Fibroblast of gingiva (primary cell): Measurements from ENCODE around the gene TBC1D16.

Experiments used
- DNase-seq: peaks from one replicate; pipeline ENCODE4 v3.0.0-alpha.2; 2011; ENCODE audit warnings: low read depth

TBC1D16 gene

GRCh38 chr17:79949656-79950209 lies 85.9 kb downstream of the TBC1D16 start:
- no peak for DNase-seq

GRCh38 chr17:79948945-79949655 lies 86.6 kb downstream of the TBC1D16 start:
- DNase-seq: no peak

DNA sequence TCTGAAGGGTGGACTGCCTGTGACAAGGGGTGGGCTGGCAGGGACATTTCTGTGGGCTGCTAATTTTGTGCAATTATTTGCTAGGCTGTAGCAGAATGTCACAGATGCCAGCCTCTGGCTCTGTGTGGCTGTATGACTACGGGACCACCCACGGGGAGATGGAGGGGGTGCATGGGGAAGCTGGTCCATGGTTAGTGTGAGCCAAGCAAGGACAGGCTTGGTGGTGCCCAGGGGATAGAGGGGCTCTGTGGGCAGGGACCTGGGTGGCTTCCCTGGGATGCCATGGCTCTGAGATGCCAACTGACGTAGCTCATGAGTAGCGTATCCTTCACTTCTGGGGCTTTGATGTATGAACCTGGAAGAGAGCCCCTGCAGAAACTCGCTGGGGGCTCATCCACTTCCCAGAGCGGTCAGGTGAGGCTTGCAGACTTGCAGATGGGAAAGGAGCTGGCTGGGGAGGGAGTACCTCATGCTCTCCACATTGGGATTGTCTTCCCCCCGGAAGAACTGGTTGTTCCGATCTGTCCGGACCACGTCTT lies 87.2 kb downstream of the TBC1D16 start:
- no peak for DNase-seq

GRCh38 chr17:79947351-79948031 lies 88.2 kb downstream of the TBC1D16 start:
- DNase-seq: no peak

- DNase-seq: no peak
Measured at GRCh38 chr17:79946352-79947231, 89.1 kb downstream of the TBC1D16 start.

- DNase-seq: no peak
Measured at GRCh38 chr17:79945591-79946255, 89.9 kb downstream of the TBC1D16 start.

GRCh38 chr17:79944821-79945391 lies 90.8 kb downstream of the TBC1D16 start:
- no peak for DNase-seq

DNA sequence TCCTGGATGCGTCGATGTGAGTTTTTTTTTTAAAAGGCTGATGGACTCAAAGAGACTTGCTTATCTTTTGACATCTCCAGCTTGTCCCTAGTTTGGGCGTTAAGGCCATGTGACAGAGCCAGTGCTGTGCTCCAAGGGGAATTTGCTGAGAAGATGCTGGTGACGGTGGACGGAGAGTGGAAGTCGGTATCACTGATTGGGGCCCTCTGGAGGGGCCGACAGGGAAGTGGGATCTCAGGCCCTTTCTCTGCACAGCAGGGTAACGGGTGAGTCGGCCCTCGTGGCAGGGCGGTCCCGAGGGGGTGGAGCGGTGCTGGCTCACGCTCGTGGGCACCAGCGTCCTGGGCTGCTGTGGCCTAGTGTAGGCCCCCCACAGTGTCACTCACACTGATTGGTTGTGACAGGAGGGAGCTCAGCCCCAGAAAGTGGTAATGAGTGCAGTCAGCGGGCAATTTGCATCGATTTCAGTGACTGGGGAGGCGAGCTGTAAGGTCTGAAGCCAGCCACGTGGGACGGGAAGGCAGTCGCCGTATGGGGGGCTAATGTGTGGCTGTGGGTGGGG lies 91.3 kb downstream of the TBC1D16 start:
- DNase-seq: no peak

GRCh38 chr17:79943347-79944241 lies 92.1 kb downstream of the TBC1D16 start:
- DNase-seq: no peak

DNA sequence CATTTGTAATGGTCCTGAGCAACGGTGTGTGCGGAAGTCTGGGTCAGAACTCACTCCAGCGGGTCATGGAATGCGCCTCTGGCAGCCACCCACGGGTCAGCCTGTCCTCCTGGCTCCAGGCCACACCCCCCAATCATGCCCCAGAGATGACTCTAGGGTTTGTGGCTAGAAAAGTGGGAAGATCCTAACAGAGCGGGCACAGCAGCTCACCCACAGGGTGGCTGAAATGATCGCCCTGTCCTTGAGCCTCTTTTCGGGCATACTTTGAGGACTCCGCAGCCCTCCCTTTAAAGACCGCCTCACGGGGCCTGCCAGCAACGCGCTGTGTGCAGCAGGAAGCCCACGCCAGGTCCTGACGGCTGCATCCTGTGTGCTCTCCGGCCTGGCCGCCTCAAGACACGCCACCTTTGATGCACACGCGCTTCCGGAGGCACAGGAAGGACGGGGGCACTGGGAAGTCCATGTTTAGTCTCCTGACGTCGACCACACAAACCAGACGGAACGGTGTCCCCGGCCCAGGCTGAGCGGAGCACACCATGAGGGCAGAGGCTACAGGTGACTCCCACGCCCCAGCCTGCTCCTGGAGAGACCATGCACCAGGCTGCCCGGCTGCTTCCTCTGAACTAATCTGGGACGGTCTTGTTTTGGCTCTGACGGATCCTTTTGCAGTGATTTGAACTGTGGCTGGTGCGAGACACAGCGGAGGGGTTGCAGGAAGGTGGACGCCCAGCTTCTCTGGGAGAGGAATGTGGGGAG lies 92.9 kb downstream of the TBC1D16 start:
- DNase-seq: no peak

DNA sequence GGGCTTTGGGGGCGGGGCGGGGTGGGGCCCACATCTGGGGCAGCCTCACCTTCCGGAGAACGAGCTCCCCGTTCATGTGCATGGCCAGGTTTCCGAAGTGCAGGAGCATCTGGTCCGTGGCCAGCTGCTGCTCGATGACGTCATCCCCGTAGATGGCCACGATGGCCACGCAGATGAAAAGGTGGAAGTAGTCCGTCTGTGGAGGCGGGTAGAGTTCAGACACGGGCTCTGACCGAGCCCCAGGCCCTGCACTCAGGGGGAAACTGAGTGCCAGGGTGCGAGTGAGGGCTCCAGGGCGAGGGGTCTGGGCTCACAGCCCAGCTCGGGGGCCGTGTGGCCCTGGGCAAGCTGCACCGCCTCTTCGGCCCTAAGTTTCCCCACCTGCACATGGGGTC lies 93.7 kb downstream of the TBC1D16 start:
- DNase-seq: no peak

- no peak for DNase-seq
Measured at GRCh38 chr17:79941088-79942010, 94.3 kb downstream of the TBC1D16 start.

DNA sequence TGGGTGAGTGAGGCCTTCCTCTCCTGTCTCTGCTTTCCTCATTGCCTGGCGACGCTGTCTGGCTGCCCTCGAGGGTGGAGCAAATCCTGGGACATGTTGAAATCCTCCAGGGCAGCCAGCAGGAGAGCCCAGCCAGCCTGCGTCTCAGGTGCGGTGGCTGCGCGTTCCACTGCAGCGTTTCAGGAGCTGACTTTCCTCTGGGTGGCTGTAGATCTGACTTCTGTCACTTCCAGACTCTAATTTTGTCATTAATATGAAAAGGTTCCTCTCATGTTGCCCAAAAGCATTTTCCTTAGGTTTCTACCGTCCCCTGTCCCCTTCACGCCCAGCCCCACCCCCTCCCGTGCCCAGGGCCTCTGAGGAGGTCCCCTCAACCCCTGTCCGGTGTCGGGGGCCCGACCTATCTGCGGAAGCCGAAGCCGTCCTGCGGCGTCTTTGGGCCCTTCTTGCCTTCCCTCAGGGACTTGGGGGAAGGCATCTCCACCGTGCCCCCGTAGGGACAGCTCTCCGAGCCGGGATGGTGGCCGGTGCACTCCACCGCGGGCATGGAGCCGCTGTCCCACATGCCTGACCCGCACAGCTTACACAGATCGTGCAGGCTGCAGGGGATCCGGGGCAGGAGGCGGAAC lies 95.1 kb downstream of the TBC1D16 start:
- no peak for DNase-seq

DNA sequence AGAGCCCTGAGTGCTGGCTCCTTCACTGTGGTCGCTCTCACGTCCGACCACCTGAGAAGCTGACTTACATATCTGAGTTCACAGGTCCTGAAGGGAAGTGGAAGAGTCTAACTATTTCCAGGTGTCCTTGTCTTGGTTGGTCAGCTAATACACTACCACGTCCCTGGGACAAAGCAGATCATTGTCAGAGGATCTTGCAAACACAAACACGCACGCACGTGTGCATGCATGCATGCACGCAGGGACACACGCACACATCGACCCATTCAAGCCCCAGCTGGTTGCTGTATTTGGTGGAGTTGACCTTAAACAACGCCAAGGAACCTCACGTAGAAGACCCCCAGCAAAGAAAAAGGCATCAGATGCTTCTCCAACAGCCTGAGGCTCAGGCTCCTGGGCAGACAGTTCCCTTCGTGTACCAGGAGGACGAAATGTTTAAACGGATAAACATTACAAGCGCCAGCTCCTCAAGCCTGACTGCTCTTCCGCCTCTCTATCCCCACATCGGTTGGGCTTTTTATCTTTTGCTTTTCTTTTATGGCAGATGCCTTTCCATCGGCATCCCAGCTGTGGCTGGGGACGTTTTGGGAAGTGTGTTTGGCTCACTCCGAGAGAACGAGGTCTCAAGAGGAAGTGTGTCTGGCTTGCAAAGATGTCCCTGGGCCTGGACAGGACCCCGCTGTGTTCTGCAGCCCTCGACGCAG lies 95.8 kb downstream of the TBC1D16 start:
- no peak for DNase-seq

- DNase-seq: no peak
Measured at GRCh38 chr17:79939094-79939435, 96.6 kb downstream of the TBC1D16 start.

GRCh38 chr17:79938336-79939093 lies 97.2 kb downstream of the TBC1D16 start:
- no peak for DNase-seq
